NCI-H1930 (cell line): ENCODE measurements around the gene MCM9.

Source experiments
- DNase-seq, 2 experiments: peaks; one replicate each; lab custom pipeline; 2025; lab: John Stamatoyannopoulos, UW

The MCM9 gene

DNA sequence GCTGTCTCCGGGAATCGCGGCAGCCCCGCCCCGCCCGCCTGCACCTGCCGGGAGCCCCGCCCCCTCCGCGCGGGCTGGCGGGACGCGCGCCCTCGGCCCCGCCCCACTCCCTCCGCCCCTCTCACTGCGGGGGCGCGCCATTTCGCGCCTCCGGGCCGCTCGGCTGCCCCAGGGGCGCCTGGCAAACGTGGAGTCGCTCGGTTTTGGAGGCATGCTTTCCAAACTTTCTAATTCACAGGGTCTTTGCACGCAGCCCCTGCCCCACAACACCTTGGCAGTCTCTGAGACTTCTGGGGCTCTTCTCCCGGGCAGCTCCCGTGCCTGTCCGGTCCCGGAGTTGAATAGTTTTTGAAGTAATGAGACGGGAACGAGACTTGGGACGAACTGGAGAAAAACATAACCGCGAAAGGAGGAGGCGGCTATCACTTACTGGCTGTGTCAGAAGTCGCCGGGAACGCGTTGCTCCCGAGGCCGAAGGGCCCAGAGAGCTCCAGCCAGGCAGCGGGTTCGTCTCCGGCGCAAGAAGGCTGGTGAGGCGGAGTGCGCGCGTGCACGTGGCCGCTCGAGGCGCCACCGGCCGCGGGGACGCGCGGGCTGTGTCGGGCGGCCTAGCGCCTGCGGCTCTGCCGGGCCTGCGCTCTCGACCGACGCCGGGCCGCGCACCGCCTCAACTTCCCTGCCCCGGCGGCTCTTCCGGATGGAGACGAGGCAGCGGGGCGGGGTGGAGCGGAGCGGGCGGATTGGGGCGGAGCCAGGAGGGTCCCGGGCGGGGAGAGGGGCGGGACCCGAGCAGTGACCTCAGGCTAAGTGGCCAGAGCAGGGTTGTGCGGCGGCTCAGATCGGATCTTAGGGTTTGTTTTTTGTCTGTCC is at the start of gene MCM9:
MCM9 (minus strand) TSS at position 699 of the 870 bp plus-strand sequence. CDS start 3,436 bp downstream, outside the sequence.
- DNase-seq = peak; percentile 78 to 88

GRCh38 chr6:118984342-118984741 is 49.4 kb upstream of the MCM9 start:
- no peak for DNase-seq

DNA sequence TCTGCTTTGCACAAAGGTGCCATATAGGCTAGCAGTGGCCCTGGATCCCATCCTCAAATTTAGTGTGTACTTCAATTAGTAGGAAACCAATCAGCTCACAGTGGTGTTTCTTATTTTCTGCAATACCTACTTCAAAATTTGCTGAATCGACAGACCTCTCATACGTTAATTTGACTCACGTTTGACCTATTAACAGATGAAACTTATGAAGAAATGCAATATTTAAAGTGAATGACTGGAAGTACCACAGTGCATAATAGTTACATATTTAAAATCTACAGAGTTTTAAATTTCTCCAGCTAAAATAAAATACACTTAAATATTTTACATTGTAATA is 47.6 kb upstream of the MCM9 start:
- DNase-seq = no peak

DNA sequence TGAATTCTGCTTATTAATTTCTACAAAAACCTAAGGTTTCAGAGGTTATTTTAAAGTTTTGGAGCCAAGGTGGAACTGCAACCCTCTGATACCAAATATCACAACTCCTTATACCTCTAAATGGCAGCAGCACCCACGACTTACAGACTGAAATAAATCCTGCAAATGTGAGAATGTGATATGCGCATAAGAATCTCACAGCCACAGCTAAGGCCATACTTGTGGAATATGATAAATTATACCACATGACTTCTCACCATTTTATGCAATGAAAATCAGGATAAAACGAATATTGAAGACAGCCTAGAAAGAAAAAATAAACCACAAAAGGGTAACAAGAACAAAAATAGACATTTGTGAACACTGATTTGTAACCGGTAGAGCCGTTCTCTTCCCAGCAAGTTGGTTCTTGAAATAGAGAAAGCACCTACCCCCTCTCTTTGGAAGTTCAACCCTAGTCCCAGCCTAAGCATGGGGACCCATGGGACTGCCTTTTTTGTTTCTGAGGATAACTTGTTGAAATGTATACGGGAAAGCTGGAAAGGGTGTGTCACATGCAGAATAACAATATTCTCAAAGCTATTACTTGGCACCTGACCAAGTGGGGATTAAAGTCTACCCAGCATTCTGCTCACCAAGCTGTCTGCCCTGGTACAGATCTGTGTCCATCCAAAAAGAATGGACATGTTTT is 47.1 kb upstream of the MCM9 start:
- DNase-seq = no peak

DNA sequence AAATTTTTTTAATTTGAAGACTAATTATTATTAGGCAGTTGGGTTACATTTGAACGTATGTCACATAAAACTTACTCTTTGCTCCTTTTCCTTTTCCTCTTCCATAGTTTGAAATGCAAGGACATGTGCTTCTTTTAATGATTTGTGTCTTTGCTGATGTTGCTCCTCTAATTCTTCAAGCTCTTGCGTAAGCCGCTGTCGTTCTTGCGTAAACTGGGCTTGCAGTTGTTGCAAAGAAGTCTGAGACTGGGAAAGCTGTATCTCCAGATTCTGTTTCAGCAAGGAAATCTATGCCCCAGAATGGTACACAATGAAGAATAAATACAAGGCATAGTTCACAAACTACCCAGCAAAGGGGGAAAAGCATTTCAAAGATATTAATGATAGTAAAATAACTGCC is 45.1 kb upstream of the MCM9 start:
- DNase-seq = no peak

DNA sequence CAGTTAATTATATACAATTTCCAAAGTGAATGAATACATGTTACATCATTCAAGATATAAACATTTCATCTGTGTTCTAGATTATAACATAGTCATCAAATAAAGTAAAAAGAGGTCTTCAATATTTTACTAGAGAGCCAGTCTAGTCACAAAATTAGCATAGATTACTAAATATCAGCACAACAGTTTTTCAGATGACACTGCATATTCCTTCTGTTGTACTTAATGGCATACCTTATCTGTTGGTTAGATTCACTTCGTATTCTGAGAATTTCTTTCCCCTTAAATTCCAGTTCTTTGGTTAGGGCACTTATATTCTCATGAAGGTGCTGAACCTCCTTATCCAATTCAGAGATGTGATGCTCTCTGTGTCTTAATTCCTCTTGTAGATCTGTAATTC is 39.8 kb upstream of the MCM9 start:
- no peak for DNase-seq

GRCh38 chr6:118971682-118972081 is 36.7 kb upstream of the MCM9 start:
- DNase-seq = no peak

DNA sequence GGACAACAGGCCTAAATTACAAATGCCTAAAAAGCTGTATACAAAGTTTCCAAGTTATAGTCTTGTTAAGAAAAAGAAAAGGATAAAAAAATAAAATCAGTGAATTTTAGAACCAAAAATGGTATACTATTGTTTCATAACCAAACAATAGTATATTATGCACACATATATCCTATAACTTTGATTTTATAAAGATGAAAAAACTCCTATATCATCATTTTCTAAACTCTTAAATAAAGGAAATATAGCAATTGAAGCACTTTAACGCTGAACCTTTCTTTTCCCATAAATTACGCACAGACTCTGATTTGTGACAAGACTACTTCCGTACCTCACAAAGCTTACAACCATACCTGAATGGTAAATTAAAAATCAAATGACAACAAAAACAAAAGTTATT is 35.9 kb upstream of the MCM9 start:
- no peak for DNase-seq

GRCh38 chr6:118968416-118968815 is 33.5 kb upstream of the MCM9 start:
- DNase-seq = no peak

DNA sequence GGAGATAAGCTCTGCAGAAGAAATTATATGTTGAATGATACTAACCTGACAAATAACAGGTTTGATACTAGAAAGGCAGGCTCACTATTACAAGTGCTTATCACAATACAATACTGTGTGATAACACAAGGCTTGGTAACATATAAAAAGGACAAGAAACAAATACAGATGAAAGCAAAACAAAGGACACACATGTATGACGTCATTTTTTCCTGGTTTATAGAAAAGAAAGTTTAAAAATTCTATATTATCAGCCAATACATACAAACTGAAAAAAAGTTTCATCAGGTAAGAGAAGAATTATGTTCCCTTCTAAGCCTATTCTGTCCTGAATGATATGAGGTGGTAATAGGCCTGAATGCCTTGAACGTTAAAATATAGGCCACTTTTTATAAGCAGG is 32.3 kb upstream of the MCM9 start:
- DNase-seq = no peak

- DNase-seq = no peak
Measured at GRCh38 chr6:118965843-118966370, 30.9 kb upstream of the MCM9 start.

DNA sequence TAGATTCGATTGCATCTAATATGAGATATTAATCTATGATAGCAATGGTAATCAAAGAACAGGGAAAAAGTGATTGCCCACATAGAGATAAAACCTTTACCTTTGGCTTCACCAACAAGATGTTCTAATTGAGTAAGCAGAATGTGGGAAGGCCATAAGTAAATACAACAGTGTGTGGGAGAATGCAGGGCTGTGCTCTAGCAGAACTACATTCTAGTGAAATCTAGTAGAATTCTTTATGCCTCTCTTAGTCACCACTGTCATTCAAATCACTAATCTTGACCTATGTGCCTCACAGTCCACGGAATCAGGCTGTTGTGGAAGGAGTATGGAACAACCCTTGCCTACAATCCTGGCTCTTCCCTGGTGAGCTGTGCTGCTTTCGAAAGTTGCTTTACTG is 30.4 kb upstream of the MCM9 start:
- no peak for DNase-seq

GRCh38 chr6:118963003-118963402 is 28.0 kb upstream of the MCM9 start:
- DNase-seq = no peak

DNA sequence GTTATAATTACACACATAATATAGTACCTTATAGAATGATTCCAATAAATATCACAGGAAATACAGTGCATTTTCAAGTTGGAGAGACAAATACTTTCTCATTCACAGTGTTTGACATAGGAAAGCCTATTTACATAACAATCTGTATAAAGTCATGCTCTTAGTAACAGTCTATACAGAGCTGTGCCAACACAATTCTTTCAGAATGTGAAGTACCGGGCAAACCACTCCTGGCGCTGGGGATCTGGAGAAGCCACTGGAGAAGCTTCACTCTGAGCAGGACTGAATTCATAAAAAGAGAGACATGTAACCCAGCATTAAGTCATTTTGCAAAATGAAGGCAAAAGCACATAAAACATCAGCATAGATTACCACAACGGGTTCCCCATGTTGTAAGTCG is 24.9 kb upstream of the MCM9 start:
- DNase-seq = no peak

- DNase-seq = no peak
Measured at GRCh38 chr6:118953391-118953790, 18.4 kb upstream of the MCM9 start.

DNA sequence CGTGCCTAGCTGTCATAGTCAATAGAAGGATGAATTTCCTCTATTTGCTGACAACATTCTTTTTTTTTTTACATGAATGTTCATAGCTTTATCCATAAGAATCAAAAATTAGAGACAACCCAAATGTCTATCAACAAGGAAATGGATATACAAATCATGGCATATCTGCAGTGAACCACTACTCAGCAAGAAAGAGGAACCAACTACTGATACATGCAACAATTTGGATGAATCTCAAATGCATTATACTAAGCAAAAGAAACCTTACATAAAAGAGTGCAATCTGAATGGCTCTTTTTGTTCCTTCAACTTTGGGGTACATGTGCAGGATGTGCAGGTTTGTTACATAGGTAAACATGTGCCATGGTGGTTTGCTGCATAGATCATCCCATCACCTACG is 17.7 kb upstream of the MCM9 start:
- DNase-seq = no peak

DNA sequence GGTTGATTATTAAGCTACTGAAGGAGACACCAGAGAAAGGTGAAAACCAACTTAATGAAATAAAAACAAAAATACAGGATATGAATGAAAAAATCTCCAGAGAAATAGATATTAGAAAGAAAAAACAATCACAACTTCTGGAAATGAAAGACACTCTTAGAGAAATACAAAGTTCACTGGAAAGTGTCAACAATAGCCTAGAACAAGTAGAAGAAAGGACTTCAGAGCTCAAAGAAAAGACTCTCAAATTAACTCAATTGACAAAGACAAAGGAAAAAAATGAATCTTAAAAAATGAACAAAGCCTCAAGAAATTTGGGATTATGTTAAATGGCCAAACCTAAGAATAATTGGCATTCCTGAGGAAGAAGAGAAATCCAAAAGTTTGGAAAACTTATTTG is 10.3 kb upstream of the MCM9 start:
- DNase-seq = no peak

DNA sequence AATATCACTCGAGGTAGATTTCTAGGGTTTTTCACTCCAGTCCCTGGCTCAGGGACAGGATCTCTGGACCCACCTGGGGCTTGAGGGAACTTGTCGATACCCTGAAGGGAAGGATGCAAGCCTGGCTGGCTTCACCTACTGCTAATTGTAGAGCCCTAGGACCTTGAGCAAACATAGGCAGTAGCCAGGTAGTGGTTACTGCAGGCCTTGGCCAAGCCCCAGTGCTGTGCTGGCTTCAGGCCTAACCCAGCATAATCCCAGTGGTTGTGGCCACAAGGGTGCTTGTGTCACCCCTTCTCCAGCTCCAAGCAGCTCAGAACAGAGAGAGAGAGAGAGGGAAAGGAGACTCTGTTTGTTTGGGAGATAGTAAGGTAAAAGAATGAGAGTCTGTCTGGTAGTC is 5.8 kb upstream of the MCM9 start:
- DNase-seq = no peak

GRCh38 chr6:118939683-118940082 is 4.7 kb upstream of the MCM9 start:
- no peak for DNase-seq

- no peak for DNase-seq
Measured at GRCh38 chr6:118935978-118936703, 1.2 kb upstream of the MCM9 start.

- no peak for DNase-seq
Measured at GRCh38 chr6:118935331-118935668, 341 bp upstream of the MCM9 start.

DNA sequence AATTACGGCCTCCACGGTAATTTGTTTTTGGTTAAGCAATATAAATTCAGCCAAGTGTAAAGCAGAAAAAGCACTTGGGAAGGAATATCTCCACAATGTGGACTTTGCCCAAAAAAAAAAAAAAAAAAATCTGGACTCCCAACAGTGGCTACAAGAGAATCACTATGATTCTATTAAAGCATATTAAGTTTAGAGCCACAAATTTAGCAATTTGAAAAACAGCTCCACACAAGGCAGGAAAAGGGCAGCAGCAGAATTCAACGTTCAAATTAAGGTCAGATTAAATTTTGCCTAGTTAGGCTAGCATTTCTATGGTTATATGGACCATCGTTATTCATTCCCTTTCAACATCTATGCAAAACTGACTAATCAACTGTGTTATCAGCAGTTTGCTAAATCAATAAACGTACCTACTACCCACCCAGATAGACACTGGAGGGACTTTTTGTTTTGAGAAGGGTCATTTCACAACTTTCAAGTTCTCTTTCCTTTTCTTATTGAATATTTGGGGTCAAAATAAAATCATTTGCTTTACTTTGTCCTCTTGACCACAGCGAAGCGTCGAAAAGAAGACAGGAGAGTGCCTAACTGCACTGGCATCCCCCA is 1.0 kb downstream of the MCM9 start:
- no peak for DNase-seq
